HepG2 (cell line): Measurements from ENCODE around the gene ZNF292. TPM values are rescaled to one million over a fixed set of nuclear protein-coding genes. Genes with fewer than 3 reads are reported as not detected.
A peak's percentile ranks its signal among the peaks of the same experiment; 100 is the strongest.

Experiments used
- AGO1 ChIP-seq: fragments of 200-400 bp; formaldehyde crosslinking; IDR thresholded peaks from 2 replicates; pipeline ENCODE4 v1.6.1; 2017; ENCODE audit warnings: mild to moderate bottlenecking, low read depth, low read length, moderate library complexity; ENCODE audit not compliant: poor library complexity, severe bottlenecking
- NCOA2 ChIP-seq: sonication (generic); formaldehyde crosslinking; IDR thresholded peaks from 2 replicates; pipeline ENCODE4 v1.8.0; 2022; ENCODE audit warnings: inconsistent platforms
- RAD51 ChIP-seq: fragments of 450-650 bp; IDR thresholded peaks from 2 replicates; pipeline ENCODE4 v1.6.1; 2016; ENCODE audit warnings: borderline replicate concordance
- ZNF121 ChIP-seq: sonication (generic); formaldehyde crosslinking; IDR thresholded peaks from 2 replicates; pipeline ENCODE4 v1.5.0; 2020; ENCODE audit warnings: mild to moderate bottlenecking, missing genetic modification reagents
- ZNF3 ChIP-seq: IDR thresholded peaks from 2 replicates; pipeline ENCODE4 v1.7.0; 2017; ENCODE audit warnings: inconsistent platforms
- ZNF432 ChIP-seq: sonication (generic); formaldehyde crosslinking; IDR thresholded peaks from 2 replicates; pipeline ENCODE4 v1.5.0; 2020; ENCODE audit warnings: missing genetic modification reagents, mild to moderate bottlenecking, borderline replicate concordance
- ZNF788 ChIP-seq: sonication (generic); formaldehyde crosslinking; IDR thresholded peaks from 2 replicates; pipeline ENCODE4 v1.5.0; 2020; ENCODE audit warnings: mild to moderate bottlenecking, missing genetic modification reagents, borderline replicate concordance
- ZNF841 ChIP-seq: sonication (generic); formaldehyde crosslinking; IDR thresholded peaks from 2 replicates; pipeline ENCODE4 v1.8.1; 2023; ENCODE audit warnings: missing genetic modification reagents, borderline replicate concordance
- ZSCAN31 ChIP-seq: sonication (generic); formaldehyde crosslinking; IDR thresholded peaks from 2 replicates; pipeline ENCODE4 v1.5.0; 2020; ENCODE audit warnings: low read depth, mild to moderate bottlenecking, missing genetic modification reagents
- polyA plus RNA-seq, 8 experiments: library from polyadenylated mRNA; depleted of rRNA in 3 of 8; stranded (reverse) in 7 of 8; unstranded in 1 of 8; fragments of >200 nt; fragmentation: Illumina TruSeq in 4 of 8; extraction: Trizol in 4 of 8; gene quantifications; 2 replicates each; pipeline versions ENCODE4 v1.2.1 to v1.2.3, GENCODE V29; 2011 to 2016; ENCODE audit warnings: low read depth in 4 of 8, missing spikeins in 1 of 8, mixed read lengths in 1 of 8; ENCODE audit not compliant: insufficient read depth in 1 of 8
- total RNA-seq, 5 experiments: library from RNA; depleted of rRNA; stranded (reverse); fragments of >200 nt; fragmentation: Illumina TruSeq; extraction: Trizol; gene quantifications; 2 replicates each; pipeline ENCODE4 v1.2.3, GENCODE V29; 2016; ENCODE audit warnings: low read depth in 1 of 5
- TF ChIP-seq, protein P1 (sequence below): sonication (generic); formaldehyde crosslinking; IDR thresholded peaks from 2 replicates; pipeline ENCODE4 v1.5.1; 2020; ENCODE audit warnings: mild to moderate bottlenecking, missing genetic modification reagents, borderline replicate concordance
- TF ChIP-seq, protein P2 (sequence below): sonication (generic); formaldehyde crosslinking; conservative IDR thresholded peaks from 2 replicates; pipeline ENCODE4 v1.8.0; 2022; ENCODE audit warnings: mild to moderate bottlenecking, moderate library complexity, missing genetic modification reagents
- TF ChIP-seq, protein P3 (sequence below): sonication (generic); formaldehyde crosslinking; IDR thresholded peaks from 2 replicates; pipeline ENCODE4 v1.5.0; 2020; ENCODE audit warnings: missing genetic modification reagents
- TF ChIP-seq, protein P4 (sequence below): sonication (generic); formaldehyde crosslinking; IDR thresholded peaks from 2 replicates; pipeline ENCODE4 v1.5.0; 2020; ENCODE audit warnings: mild to moderate bottlenecking, missing genetic modification reagents
- TF ChIP-seq, protein P5 (sequence below): sonication (generic); formaldehyde crosslinking; IDR thresholded peaks from 2 replicates; pipeline ENCODE4 v1.4.0; 2020; ENCODE audit warnings: mild to moderate bottlenecking, missing genetic modification reagents

Gene ZNF292
- total and polyA plus RNA-seq, 2 of the 13 experiments (the other 11 are each of a cell fraction or from before 2014, with no cell fraction given), result 9.9 to 12.8 TPM

DNA sequence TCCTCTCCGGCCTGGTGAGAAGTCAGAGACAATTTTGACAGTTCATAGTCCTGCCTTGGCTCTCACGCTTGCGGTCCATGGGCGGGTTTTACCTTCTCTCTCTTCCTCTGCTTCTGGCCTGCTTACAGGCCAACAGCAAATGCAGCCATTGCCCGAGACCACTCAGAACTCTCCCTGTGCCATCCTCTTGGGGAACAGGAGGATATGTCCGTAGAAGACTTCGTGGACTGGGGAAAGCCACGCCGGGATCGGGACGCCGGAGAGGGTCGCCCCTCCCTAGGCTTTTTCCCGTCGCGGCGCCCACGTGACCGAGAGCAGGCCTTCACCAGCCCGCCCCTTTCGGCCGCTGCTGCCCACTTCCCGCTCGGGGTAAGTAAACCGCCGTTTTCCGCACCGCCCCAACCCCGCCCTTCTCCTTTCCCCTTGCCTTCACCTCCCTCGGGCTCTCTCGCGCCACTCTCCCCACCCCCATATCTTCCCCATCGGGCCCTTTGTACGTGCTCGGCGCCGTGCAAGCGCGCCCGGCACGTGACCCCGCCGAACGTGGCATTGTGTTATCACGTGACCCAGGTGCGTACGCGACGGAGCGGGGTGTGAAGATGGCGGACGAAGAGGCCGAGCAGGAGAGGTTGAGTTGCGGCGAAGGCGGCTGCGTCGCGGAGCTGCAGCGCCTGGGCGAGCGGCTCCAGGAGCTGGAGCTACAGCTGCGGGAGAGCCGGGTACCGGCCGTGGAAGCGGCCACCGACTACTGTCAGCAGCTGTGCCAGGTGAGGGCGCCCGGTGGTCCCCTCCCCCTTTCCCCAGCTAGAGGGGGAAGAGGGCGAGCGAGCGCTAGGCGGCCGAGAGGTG, at the start of gene ZNF292 (continued):
- TF ChIP-seq, protein P1, sequence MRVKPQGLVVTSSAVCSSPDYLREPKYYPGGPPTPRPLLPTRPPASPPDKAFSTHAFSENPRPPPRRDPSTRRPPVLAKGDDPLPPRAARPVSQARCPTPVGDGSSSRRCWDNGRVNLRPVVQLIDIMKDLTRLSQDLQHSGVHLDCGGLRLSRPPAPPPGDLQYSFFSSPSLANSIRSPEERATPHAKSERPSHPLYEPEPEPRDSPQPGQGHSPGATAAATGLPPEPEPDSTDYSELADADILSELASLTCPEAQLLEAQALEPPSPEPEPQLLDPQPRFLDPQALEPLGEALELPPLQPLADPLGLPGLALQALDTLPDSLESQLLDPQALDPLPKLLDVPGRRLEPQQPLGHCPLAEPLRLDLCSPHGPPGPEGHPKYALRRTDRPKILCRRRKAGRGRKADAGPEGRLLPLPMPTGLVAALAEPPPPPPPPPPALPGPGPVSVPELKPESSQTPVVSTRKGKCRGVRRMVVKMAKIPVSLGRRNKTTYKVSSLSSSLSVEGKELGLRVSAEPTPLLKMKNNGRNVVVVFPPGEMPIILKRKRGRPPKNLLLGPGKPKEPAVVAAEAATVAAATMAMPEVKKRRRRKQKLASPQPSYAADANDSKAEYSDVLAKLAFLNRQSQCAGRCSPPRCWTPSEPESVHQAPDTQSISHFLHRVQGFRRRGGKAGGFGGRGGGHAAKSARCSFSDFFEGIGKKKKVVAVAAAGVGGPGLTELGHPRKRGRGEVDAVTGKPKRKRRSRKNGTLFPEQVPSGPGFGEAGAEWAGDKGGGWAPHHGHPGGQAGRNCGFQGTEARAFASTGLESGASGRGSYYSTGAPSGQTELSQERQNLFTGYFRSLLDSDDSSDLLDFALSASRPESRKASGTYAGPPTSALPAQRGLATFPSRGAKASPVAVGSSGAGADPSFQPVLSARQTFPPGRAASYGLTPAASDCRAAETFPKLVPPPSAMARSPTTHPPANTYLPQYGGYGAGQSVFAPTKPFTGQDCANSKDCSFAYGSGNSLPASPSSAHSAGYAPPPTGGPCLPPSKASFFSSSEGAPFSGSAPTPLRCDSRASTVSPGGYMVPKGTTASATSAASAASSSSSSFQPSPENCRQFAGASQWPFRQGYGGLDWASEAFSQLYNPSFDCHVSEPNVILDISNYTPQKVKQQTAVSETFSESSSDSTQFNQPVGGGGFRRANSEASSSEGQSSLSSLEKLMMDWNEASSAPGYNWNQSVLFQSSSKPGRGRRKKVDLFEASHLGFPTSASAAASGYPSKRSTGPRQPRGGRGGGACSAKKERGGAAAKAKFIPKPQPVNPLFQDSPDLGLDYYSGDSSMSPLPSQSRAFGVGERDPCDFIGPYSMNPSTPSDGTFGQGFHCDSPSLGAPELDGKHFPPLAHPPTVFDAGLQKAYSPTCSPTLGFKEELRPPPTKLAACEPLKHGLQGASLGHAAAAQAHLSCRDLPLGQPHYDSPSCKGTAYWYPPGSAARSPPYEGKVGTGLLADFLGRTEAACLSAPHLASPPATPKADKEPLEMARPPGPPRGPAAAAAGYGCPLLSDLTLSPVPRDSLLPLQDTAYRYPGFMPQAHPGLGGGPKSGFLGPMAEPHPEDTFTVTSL (CRISPR knock-in tag), result peak; percentile 83
- TF ChIP-seq ZNF121 (peak; percentile 66), ZSCAN31 (peak; percentile 82), RAD51 (peak; percentile 100), ZNF788 (CRISPR knock-in tag) (peak; percentile 93), ZNF3 (CRISPR knock-in tag) (no peak), NCOA2 (CRISPR knock-in tag) (peak; percentile 63; the same call in 1 of the 2 replicates), ZNF841 (CRISPR knock-in tag) (peak; percentile 96), AGO1 (peak; percentile 35), ZNF432 (CRISPR knock-in tag) (no peak)
- TF ChIP-seq, protein P2, sequence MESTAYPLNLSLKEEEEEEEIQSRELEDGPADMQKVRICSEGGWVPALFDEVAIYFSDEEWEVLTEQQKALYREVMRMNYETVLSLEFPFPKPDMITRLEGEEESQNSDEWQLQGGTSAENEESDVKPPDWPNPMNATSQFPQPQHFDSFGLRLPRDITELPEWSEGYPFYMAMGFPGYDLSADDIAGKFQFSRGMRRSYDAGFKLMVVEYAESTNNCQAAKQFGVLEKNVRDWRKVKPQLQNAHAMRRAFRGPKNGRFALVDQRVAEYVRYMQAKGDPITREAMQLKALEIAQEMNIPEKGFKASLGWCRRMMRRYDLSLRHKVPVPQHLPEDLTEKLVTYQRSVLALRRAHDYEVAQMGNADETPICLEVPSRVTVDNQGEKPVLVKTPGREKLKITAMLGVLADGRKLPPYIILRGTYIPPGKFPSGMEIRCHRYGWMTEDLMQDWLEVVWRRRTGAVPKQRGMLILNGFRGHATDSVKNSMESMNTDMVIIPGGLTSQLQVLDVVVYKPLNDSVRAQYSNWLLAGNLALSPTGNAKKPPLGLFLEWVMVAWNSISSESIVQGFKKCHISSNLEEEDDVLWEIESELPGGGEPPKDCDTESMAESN (CRISPR knock-in tag), result peak; percentile 95
- TF ChIP-seq, protein P3, sequence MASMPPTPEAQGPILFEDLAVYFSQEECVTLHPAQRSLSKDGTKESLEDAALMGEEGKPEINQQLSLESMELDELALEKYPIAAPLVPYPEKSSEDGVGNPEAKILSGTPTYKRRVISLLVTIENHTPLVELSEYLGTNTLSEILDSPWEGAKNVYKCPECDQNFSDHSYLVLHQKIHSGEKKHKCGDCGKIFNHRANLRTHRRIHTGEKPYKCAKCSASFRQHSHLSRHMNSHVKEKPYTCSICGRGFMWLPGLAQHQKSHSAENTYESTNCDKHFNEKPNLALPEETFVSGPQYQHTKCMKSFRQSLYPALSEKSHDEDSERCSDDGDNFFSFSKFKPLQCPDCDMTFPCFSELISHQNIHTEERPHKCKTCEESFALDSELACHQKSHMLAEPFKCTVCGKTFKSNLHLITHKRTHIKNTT (CRISPR knock-in tag), result no peak
- TF ChIP-seq, protein P4, sequence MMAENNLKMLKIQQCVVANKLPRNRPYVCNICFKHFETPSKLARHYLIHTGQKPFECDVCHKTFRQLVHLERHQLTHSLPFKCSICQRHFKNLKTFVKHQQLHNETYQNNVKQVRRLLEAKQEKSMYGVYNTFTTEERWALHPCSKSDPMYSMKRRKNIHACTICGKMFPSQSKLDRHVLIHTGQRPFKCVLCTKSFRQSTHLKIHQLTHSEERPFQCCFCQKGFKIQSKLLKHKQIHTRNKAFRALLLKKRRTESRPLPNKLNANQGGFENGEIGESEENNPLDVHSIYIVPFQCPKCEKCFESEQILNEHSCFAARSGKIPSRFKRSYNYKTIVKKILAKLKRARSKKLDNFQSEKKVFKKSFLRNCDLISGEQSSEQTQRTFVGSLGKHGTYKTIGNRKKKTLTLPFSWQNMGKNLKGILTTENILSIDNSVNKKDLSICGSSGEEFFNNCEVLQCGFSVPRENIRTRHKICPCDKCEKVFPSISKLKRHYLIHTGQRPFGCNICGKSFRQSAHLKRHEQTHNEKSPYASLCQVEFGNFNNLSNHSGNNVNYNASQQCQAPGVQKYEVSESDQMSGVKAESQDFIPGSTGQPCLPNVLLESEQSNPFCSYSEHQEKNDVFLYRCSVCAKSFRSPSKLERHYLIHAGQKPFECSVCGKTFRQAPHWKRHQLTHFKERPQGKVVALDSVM (CRISPR knock-in tag), result peak; percentile 62
- TF ChIP-seq, protein P5, sequence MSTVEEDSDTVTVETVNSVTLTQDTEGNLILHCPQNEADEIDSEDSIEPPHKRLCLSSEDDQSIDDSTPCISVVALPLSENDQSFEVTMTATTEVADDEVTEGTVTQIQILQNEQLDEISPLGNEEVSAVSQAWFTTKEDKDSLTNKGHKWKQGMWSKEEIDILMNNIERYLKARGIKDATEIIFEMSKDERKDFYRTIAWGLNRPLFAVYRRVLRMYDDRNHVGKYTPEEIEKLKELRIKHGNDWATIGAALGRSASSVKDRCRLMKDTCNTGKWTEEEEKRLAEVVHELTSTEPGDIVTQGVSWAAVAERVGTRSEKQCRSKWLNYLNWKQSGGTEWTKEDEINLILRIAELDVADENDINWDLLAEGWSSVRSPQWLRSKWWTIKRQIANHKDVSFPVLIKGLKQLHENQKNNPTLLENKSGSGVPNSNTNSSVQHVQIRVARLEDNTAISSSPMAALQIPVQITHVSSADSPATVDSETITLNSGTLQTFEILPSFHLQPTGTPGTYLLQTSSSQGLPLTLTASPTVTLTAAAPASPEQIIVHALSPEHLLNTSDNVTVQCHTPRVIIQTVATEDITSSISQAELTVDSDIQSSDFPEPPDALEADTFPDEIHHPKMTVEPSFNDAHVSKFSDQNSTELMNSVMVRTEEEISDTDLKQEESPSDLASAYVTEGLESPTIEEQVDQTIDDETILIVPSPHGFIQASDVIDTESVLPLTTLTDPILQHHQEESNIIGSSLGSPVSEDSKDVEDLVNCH (CRISPR knock-in tag), result no peak
